ENCODE results near the gene FASTKD1.

DNA sequence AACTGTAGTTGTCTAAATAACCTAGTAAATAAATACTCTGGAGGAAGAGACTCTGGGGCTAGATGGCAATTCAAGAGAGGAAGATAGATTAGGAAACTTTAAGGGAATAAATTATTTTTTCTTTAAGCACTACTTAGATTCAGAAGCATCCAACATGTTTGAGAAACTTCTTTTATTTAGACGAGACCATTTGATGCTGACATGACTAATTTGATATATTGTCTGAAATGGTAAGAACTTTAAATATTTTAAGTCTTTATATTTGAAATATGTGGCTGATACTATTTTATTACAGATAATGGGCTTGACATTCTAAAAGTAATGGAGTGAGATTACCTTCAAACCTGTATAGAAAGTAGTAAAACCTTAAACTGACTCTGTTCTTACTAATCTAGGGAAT lies 46.8 kb upstream of the FASTKD1 start:
- TF ChIP-seq, protein P1, sequence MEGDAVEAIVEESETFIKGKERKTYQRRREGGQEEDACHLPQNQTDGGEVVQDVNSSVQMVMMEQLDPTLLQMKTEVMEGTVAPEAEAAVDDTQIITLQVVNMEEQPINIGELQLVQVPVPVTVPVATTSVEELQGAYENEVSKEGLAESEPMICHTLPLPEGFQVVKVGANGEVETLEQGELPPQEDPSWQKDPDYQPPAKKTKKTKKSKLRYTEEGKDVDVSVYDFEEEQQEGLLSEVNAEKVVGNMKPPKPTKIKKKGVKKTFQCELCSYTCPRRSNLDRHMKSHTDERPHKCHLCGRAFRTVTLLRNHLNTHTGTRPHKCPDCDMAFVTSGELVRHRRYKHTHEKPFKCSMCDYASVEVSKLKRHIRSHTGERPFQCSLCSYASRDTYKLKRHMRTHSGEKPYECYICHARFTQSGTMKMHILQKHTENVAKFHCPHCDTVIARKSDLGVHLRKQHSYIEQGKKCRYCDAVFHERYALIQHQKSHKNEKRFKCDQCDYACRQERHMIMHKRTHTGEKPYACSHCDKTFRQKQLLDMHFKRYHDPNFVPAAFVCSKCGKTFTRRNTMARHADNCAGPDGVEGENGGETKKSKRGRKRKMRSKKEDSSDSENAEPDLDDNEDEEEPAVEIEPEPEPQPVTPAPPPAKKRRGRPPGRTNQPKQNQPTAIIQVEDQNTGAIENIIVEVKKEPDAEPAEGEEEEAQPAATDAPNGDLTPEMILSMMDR (IDR thresholded peaks at IDR 0.05 in 2 of 3, conservative IDR thresholded peaks at IDR 0.05 in 1 of 3; ENCODE audit: borderline replicate concordance in 1 of 3, insufficient read depth in 1 of 3, low read depth in 2 of 3, low read length in 2 of 3) = no peak
- TF ChIP-seq CEBPB (IDR thresholded peaks at IDR 0.05; ENCODE audit: low read depth) (no peak), SP1 (IDR thresholded peaks at IDR 0.05; ENCODE audit: low read depth) (no peak), POLR2AphosphoS5 (IDR thresholded peaks at IDR 0.05; ENCODE audit: low read depth, low read length) (no peak)

Data from HCT116 (cell line).